ENCODE results near the gene XYLB. TPM values are rescaled to one million over a fixed set of nuclear protein-coding genes. Genes with fewer than 3 reads are reported as not detected.

XYLB gene
- polyA plus RNA-seq, 1 donor from 2014 or later, result 0.50 TPM

DNA sequence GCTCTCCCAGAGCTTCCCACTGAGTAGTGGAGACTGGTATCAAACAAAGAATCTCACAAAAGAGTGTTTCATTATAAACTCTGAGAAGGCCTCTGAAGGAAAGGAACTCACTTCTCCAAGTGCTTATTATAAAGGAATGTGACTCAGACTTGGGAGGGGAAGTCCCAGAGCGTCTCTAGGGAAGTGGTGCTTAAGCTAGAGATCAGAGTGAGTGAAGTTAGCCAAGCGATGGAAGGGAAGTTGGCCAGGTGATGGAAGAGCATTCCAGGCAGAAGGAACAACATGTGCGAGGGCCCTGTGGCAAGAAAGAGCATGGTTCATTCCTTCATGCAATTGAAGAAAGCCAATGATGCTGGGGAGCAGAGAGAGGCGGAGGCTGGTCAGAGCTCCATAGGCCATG is 2.3 kb downstream of the XYLB start:
- no peak overlapping the region for H3K9ac ChIP-seq (ENCODE audit: low read length)
- H3K9me3 ChIP-seq (ENCODE audit: low read length), result no peaks in the 10 kb centered on the region
- no peak overlapping the region for H3K27ac ChIP-seq (ENCODE audit: low read length)
- H3K4me2 ChIP-seq (ENCODE audit: low read length), result no peak overlapping the region
- H3K27me3 ChIP-seq (ENCODE audit: insufficient read depth, low read depth, low read length), result no peaks in the 10 kb centered on the region
- H4K20me1 ChIP-seq (ENCODE audit: insufficient read depth), result no peaks in the 10 kb centered on the region
- H2AFZ ChIP-seq (ENCODE audit: low read depth, low read length), result no peak overlapping the region
- no peak overlapping the region for H3K4me3 ChIP-seq (ENCODE audit: low read length)
- no peaks in the 10 kb centered on the region for H3K79me2 ChIP-seq (replicated peaks; ENCODE audit: insufficient read depth, low read length)
- TF ChIP-seq, protein P1, sequence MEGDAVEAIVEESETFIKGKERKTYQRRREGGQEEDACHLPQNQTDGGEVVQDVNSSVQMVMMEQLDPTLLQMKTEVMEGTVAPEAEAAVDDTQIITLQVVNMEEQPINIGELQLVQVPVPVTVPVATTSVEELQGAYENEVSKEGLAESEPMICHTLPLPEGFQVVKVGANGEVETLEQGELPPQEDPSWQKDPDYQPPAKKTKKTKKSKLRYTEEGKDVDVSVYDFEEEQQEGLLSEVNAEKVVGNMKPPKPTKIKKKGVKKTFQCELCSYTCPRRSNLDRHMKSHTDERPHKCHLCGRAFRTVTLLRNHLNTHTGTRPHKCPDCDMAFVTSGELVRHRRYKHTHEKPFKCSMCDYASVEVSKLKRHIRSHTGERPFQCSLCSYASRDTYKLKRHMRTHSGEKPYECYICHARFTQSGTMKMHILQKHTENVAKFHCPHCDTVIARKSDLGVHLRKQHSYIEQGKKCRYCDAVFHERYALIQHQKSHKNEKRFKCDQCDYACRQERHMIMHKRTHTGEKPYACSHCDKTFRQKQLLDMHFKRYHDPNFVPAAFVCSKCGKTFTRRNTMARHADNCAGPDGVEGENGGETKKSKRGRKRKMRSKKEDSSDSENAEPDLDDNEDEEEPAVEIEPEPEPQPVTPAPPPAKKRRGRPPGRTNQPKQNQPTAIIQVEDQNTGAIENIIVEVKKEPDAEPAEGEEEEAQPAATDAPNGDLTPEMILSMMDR (IDR thresholded peaks at IDR 0.05; ENCODE audit: poor library complexity, severe bottlenecking), result no peak
- TF ChIP-seq RAD21 (conservative IDR thresholded peaks at IDR 0.05), result no peak
- no peak for TF ChIP-seq MXI1 (conservative IDR thresholded peaks at IDR 0.05; ENCODE audit: poor library complexity, severe bottlenecking)
- TF ChIP-seq POLR2AphosphoS5 (IDR thresholded peaks at IDR 0.05), result no peak
- TF ChIP-seq, protein P2, sequence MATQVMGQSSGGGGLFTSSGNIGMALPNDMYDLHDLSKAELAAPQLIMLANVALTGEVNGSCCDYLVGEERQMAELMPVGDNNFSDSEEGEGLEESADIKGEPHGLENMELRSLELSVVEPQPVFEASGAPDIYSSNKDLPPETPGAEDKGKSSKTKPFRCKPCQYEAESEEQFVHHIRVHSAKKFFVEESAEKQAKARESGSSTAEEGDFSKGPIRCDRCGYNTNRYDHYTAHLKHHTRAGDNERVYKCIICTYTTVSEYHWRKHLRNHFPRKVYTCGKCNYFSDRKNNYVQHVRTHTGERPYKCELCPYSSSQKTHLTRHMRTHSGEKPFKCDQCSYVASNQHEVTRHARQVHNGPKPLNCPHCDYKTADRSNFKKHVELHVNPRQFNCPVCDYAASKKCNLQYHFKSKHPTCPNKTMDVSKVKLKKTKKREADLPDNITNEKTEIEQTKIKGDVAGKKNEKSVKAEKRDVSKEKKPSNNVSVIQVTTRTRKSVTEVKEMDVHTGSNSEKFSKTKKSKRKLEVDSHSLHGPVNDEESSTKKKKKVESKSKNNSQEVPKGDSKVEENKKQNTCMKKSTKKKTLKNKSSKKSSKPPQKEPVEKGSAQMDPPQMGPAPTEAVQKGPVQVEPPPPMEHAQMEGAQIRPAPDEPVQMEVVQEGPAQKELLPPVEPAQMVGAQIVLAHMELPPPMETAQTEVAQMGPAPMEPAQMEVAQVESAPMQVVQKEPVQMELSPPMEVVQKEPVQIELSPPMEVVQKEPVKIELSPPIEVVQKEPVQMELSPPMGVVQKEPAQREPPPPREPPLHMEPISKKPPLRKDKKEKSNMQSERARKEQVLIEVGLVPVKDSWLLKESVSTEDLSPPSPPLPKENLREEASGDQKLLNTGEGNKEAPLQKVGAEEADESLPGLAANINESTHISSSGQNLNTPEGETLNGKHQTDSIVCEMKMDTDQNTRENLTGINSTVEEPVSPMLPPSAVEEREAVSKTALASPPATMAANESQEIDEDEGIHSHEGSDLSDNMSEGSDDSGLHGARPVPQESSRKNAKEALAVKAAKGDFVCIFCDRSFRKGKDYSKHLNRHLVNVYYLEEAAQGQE (IDR thresholded peaks at IDR 0.05; ENCODE audit: borderline replicate concordance), result no peak
- TF ChIP-seq EZH2 (IDR thresholded peaks at IDR 0.05; ENCODE audit: borderline replicate concordance, insufficient read depth, low read length, poor library complexity, severe bottlenecking), result no peak
- TF ChIP-seq EP300 (conservative IDR thresholded peaks at IDR 0.05; ENCODE audit: poor library complexity, severe bottlenecking), result no peak
- no peak for TF ChIP-seq SMC3 (conservative IDR thresholded peaks at IDR 0.05; ENCODE audit: poor library complexity)
- TF ChIP-seq TAF1 (IDR thresholded peaks at IDR 0.05; ENCODE audit: low read depth), result no peak
- no peaks in the 10 kb centered on the region for H3K9me2 ChIP-seq (ENCODE audit: insufficient read depth, low read length)
- no peaks in the 10 kb centered on the region for H3K36me3 ChIP-seq (ENCODE audit: insufficient read depth, low read length)
- no peaks in the 10 kb centered on the region for H3F3A ChIP-seq (ENCODE audit: insufficient read depth, low read length, poor library complexity, severe bottlenecking)

DNA sequence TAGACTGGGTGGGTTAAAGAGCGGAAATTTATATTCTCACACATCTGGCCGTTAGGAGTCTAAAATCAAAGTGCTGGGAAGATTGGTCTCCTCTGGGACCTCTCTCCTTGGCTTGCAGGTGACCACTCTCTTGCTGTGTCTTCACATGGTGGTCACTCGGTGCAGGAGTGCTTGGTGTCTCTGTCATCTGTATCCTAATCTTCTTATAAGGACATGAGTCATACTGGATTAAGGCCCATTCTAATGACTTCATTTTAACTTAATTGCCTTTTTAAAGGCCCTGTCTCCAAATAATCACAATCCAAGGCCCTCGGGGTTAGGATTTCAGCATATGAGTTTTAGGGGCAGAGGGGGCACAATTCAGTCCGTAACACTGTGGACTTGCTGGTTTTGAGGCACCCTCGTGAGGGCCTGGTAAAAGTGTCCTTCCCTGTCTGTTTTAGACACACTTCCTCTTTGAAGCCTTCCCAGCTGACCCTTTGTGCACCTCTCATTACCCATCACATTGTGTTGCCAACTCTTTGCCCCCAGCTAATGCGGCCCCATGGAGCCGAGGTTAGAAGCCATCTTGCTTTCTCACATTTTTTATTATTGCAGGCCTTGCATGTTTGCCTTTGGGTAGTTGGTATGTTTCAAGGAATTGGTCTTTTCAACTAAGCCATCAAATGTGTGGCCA is 3.2 kb downstream of the XYLB start:
- H4K20me1 ChIP-seq (ENCODE audit: insufficient read depth), result no peaks in the 10 kb centered on the region
- H3K27me3 ChIP-seq (ENCODE audit: insufficient read depth, low read depth, low read length), result no peaks in the 10 kb centered on the region
- no peak overlapping the region for H3K4me2 ChIP-seq (ENCODE audit: low read length)
- H3K9me3 ChIP-seq (ENCODE audit: low read length), result no peaks in the 10 kb centered on the region
- no peak overlapping the region for H3K9ac ChIP-seq (ENCODE audit: low read length)
- H3K27ac ChIP-seq (ENCODE audit: low read length), result no peak overlapping the region
- no peaks in the 10 kb centered on the region for H3K9me2 ChIP-seq (ENCODE audit: insufficient read depth, low read length)
- H3K4me3 ChIP-seq (ENCODE audit: low read length), result no peak overlapping the region
- no peaks in the 10 kb centered on the region for H3F3A ChIP-seq (ENCODE audit: insufficient read depth, low read length, poor library complexity, severe bottlenecking)
- H3K79me2 ChIP-seq (replicated peaks; ENCODE audit: insufficient read depth, low read length), result no peaks in the 10 kb centered on the region
- no peak overlapping the region for H2AFZ ChIP-seq (ENCODE audit: low read depth, low read length)
- H3K36me3 ChIP-seq (ENCODE audit: insufficient read depth, low read length), result no peaks in the 10 kb centered on the region
- TF ChIP-seq SMC3 (conservative IDR thresholded peaks at IDR 0.05; ENCODE audit: poor library complexity), result no peak
- TF ChIP-seq, protein P1 (IDR thresholded peaks at IDR 0.05; ENCODE audit: poor library complexity, severe bottlenecking), result no peak
- TF ChIP-seq POLR2AphosphoS5 (IDR thresholded peaks at IDR 0.05), result no peak
- no peak for TF ChIP-seq TAF1 (IDR thresholded peaks at IDR 0.05; ENCODE audit: low read depth)
- no peak for TF ChIP-seq MXI1 (conservative IDR thresholded peaks at IDR 0.05; ENCODE audit: poor library complexity, severe bottlenecking)
- TF ChIP-seq, protein P2 (IDR thresholded peaks at IDR 0.05; ENCODE audit: borderline replicate concordance), result no peak
- TF ChIP-seq EP300 (conservative IDR thresholded peaks at IDR 0.05; ENCODE audit: poor library complexity, severe bottlenecking), result no peak
- TF ChIP-seq EZH2 (IDR thresholded peaks at IDR 0.05; ENCODE audit: borderline replicate concordance, insufficient read depth, low read length, poor library complexity, severe bottlenecking), result no peak
- no peak for TF ChIP-seq RAD21 (conservative IDR thresholded peaks at IDR 0.05)
